ENCODE measurements around the gene SSR3.

SSR3 gene

DNA sequence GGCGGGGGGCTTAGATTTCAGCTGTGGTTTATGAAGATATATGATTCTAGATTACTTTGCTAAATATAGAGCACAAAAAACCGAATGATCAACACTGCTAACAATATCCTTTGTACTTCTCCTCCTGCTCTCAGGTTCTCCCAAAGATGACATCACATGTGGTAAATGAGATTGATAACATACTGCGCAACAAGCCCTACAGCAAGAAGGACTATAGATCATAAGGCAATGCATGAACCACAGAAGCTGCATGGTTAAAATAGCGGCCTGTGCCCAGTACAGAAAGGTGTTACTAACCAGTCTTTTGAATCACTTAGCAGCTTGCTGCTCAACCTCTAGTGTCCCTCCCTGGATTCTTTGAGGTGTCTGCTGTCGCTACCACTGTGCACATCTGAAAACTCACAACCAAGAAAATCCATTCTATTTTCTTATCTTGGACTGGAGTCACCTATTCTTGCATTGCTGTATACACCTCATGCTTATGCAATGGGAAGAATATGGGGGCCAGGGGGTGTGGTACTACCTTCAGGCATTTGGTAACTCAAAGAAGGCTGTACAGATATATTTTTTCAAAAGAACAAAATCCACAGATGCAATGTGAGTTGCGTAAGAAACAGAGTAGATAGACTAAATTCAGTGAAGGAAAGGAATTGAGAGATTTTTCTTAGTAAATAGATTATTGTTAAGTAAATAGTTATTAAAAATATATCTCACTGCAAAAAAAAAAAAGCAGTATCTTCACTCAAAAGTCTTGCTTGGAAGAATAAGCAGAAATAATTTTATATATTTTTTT, 18.2 kb downstream of the SSR3 start:
- no peak for DNase-seq (ENCODE audit: low read depth, low spot score)

DNA sequence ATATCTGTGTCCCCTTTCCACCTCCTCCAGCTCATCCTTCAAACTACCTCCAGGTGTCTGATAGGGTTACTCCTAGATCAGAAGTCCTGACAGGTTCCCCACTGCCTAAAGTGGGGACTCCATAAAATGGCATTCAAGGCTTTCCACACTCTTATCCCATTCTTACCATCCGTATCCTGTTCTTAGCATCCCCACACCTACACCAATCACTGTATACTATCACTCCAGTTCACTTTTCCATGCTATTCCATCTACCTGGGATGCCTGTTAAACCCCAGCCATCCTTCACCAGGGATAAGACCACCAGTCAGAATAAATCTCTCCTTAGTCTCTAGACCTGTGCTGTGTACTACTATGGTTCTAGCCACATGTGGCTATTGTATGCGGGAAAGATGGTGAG, 19.1 kb downstream of the SSR3 start:
- no peak for DNase-seq (ENCODE audit: low read depth, low spot score)

DNA sequence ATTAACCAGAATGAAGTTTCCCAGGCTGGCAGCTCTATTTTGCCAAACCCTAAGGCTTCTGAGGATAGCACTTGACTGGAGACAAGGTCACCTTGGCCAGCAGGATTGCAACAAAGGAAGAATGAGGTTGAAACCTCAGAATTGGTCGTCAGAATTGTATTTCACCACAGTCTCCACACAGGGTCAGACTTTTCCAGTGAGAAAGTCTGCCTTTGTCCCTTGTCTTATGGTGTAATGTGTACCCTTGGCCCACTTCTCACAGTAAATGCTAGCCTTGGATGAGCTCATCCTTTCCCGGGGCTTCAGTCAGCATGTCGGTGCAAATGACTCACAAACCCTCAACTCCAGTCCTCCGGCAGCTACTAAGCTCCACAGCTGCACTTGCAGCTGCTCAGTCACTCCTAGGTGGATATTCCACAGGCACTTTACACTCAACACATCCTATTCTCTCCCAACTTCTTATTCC, 19.7 kb downstream of the SSR3 start:
- DNase-seq (ENCODE audit: low read depth, low spot score): peak; percentile 97

DNA sequence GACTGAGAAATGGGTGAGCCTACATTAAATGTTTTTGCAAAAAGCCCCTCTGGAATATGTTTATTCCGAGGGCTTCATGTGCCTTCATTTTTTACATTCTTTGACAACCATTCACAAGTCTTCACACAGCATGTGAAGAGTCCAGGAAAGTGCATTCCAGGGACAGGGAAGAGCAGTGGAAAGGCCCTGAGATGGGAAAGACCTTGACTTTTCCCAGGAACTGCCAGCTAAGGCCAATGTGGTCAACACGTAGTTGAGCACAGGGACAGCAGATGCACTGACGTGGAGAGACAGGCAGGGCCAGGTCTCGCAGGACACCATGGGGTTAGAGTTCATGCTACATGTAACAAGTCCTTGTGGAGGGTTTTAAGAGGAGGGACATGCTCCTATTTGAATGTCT, 21.7 kb downstream of the SSR3 start:
- DNase-seq (ENCODE audit: low read depth, low spot score): no peak

DNA sequence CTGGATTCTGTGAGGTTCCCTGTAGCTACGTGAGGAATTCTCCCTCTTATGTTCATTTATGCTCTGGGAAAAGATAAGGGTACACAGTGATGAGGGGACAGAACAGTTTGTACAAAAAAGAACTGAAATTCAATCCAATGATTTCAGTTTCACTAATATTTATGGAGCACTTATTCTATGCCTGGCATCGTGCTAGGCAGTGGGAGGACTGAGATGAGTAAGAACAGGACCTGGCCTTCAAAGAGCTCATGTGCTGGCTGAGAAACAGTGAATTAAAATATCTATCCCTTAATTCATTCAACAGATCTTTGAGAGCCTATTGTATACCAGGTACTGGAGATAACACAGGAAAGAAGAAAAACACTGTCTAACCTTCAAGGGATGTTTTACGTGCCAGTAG, 22.2 kb downstream of the SSR3 start:
- DNase-seq (ENCODE audit: low read depth, low spot score): no peak

DNA sequence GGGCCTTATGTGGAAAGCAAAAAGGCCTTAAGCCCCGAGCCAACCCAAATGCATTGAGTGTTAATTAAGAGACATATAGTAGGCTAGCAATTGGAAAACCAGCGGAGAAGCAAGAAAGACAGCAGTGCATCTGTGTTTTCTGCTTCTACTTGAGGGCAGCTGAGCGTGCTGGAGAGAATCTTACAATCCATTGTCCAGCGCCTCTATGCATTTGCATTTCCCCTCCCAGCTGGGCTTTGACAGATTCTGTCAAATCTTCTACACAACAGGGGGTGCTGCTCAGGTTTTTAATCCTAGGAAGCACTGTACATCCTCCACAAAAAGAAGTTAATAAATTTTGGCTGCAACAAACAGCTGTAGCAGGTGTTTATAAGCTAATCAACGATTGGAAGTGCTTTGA, 23.9 kb downstream of the SSR3 start:
- DNase-seq (ENCODE audit: low read depth, low spot score): no peak

DNA sequence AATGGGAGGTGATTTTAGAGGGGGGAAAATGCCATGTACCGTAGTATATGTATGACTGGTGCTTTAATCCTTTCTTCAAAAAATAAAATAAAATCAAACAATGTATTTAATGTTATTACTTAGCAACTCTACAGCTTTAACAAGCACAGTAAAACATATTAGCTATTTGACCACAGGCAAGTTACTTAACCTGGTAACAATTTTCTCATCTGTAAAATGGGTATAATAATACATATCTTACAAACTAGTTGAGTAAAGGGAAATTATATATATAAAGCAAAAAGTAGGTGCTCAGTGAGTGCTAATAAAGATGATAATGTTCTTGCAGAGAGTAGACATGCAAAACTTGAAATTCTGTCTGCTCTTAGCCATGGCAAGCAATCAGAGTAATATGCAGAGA, 27.9 kb downstream of the SSR3 start:
- DNase-seq (ENCODE audit: low read depth, low spot score): no peak

DNA sequence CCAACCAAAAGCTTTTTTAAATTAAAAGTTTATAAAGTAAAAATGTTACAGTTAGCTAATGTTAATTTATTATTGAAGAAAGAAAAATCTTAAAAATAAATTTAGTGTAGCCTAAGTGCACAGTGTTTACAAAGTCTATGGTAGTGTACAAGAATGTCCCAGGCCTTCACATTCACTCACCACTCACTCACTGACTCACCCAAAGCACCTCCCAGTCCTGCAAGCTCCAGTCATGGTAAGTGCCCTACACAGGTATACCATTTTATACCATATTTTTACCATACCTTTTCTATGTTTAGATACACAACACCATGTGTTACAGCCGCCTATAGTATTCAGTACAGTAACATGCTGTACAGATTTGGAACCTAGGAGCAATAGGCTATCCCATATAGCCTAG, 29.1 kb downstream of the SSR3 start:
- DNase-seq (ENCODE audit: low read depth, low spot score): no peak

DNA sequence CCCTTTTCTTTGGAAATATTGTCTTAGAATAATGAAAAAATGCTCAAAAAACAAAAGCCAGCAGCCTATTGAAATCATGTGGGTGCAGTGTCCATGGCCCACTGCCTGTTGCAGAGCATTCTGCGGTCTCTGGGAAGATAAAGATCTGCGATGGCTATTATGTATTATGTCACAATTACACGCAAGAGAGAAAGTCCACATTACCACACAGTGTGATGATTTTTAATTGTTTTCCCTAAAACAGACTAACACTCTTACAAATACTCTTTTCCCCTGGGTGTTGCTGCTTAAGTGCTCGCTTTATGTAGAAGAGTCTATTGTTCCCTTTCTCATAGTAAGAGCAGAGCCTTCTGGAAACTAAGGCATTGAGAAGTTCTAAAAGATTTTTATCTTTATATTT, 32.2 kb downstream of the SSR3 start:
- no peak for DNase-seq (ENCODE audit: low read depth, low spot score)

DNA sequence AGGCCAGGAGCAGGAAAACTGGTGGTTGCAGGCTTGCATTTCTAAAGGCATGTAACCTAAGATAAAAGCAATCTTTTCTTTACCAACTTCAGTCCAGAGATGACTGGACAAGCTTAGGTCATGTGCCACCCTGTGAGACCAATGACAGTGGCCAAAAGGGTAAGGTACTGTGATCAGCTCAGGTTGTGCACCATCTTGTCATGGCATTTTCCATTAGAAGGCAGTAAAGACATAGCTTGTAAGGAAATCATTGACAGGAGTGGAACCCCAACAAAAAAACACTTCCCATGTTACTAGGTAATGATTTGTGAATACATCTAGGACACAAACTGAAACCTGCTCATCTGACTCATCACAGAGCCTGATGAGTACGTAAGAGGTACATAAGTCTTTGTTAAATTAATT, 35.2 kb downstream of the SSR3 start:
- no peak for DNase-seq (ENCODE audit: low read depth, low spot score)

DNA sequence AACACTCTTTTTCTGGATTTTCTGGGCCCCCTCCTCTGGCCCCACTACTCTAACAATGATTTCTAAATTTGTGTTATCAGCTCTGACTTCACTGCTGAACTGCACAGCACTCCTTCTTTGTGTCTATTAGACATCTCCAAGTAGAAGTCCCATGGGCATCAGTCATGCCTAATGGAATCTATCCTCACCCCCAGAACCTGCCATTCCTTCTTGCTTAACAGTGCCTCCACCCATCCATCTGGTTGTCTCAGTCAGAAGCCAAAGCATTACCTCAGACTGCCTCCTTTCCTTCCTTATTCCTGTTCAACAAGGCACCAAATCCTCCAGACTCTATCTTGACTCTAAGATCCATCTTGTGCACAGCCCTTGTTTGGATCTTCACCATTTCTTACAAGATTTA, 36.2 kb downstream of the SSR3 start:
- no peak for DNase-seq (ENCODE audit: low read depth, low spot score)

DNA sequence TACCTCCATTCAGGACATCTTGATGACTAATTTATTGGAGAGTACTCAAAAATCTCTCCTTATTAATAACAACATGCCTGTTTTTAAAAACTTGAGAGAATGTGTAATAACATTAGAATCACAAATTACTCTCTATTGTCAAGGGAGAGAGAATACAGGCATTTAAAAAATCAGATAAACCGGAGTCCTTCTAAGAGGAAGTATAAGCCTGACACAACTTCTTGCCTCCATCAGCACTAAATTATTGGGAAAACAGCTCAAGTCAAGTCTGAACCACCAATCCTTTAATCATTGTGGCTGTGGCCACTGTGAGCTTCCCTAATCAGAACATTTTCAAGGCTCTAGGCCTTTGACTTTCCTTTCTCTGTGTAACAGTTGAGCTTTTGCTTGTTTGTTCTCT, 38.0 kb downstream of the SSR3 start:
- DNase-seq (ENCODE audit: low read depth, low spot score): no peak

DNA sequence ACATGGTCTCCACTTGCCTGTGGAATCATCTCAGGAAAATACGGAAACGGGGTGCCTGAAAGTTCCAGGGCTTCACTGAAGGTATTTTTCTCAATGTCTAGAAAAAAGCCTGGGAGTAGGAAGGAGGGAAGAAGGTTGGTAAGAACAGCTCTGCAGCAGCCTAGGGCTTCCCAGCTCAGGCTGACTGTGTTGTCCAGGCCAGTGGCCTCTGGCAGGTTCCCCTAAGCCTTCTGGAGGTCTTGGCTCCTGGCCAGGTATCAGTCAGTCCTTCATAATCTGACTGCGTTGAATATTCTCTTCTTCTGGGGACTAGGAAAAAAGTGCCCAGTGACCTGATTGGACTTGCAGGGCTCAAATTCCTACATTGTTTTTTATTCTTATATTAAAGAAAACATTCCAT, 38.6 kb downstream of the SSR3 start:
- DNase-seq (ENCODE audit: low read depth, low spot score): no peak

DNA sequence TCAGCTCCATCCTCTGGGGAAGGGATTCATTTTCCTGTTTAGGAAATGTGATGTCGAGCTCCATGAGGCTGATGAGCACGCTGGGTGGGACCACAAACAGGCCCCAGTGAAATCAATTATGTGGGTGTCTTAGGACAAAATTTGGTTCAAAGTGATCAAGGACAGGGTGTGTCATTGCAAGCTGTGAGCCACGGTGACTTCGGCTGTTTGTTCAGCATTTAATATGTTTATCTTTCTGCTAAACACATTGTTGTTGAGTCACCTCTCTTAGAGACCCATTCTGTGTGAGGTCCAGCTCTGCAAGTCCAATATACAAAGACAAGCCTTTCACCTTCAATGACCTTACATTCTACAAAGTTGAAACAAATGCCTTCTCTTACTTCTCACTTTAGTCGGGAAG, 41.3 kb downstream of the SSR3 start:
- DNase-seq (ENCODE audit: low read depth, low spot score): no peak

DNA sequence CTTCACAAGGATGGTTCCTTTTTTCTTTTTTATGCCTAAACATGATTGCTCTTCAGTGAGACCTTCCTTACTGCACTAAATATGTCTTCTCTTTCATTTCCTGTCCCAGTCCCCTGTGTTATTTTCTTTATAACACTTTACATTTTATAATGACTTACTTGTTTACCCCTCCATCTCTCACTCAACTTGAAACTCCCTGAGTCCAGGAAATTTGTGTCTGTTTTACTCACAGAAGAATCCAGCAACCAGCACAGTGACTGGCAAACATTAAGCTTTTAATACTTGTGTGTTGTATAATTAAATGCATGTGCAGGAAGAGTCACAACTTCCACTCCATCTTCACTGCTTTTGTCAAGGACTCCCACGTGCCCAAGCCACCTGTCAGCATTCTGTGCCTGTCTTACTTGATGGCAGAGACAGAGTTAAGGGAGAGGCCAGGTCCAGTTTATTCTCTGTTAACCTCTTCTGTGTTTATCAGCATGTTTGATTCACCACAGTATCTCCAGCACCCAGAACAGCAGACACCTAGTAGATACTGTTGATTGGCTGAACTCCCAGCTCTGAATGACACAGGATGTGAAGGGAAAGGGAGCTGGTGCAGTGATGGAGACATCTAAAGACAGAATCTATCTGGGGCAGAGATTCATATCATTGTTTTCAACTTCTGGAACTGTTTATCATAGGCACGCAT, 42.8 kb downstream of the SSR3 start:
- no peak for DNase-seq (ENCODE audit: low read depth, low spot score)

DNA sequence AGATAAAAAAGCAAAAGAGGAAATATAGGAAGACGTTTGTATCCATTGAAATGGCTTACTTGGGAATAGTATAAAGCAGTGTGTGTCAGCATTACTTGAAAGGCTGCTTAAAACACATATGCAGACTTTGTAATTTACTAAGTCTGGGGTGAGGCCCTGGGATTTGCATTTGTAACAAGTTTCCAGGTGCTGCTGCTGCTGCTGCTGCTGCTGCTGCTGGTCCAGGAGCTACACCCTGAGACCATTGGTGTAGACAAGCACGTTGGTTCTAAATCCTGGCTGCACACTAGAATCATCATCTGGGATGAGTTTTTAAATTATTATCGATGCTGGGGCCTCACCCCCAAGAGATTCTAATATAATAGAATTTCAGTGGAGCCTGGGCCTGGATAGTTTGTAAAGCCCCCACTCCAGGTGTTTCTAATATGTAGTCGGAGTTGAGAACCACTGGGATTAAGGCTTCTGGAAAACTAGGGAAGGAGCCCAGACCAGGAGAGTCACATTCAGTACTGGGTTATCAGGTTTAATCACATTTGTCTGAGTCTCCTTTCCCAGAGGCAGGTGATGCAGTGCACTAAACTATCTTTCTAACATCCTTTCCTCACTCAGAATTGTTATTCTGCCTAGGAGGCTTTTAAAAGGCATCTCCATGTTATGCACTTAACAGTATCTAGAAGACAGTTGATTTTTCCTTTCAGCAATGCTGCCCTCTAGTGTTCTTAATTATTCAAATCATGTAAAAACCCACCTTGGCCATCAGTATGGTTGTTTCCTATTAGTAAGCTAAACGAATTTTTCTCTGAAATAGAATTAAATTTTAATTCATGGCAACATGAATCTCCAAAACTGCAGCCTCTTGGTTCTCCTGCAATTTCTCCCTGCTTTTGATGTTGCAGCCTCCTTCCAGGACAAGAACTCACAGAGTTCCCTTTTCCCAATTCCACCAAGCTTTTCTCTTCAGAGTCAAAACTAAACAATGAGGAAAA, 45.4 kb downstream of the SSR3 start:
- peak; percentile 73 for DNase-seq (ENCODE audit: low read depth, low spot score)

DNA sequence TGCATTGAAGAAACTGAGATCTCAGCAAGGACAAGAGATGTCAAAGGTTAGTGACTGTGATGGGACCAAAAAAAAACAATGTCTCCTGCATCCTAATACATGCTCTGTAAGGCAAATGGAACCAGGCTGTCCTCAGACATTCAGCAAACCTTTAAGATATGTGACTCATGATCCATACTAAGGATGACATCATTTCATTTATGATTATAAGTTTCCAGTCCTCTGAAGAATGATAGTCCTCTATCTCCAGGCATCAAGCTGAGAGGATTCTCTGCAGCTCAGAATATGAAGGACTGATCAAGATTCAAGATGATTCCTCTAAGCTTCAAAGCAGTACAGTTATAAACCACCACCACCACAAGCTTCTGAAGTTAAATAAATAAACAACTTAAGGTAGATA, 47.6 kb downstream of the SSR3 start:
- no peak for DNase-seq (ENCODE audit: low read depth, low spot score)

DNA sequence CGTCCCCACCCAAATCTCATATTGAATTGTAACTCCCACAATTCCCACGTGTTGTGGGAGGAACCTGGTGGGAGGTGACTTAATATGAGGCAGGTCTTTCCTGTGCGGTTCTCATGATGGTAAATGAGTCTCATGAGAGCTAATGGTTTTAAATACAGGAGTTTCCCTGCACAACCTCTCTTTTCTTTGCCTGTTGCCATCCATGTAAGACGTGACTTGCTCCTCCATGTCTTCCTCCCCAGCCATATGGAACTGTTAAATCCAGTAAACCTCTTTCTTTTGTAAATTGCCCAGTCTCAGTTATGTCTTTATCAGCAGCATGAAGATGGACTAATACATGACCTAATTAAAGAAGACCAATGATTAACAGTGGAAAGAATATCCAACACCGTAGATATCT, 56.6 kb downstream of the SSR3 start:
- no peak for DNase-seq (ENCODE audit: low read depth, low spot score)

DNA sequence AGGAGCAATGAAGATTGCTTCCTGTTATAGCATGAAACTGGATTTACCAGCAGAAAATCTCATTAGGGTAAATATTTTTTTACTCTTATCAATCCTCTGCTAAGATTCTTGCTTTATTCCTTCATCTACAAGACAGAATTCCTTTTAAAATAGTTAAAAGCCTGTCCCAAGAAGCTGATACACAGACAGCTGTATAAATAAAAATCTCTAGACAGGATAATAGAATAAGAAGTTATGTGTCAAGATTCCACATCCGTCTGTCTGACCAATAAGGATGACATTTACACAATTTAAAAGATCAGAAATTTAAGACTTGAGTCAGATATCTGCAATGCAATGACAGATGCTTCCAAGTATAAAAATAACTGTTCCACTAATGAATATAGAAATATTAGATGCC, 57.6 kb downstream of the SSR3 start:
- DNase-seq (ENCODE audit: low read depth, low spot score): no peak

DNA sequence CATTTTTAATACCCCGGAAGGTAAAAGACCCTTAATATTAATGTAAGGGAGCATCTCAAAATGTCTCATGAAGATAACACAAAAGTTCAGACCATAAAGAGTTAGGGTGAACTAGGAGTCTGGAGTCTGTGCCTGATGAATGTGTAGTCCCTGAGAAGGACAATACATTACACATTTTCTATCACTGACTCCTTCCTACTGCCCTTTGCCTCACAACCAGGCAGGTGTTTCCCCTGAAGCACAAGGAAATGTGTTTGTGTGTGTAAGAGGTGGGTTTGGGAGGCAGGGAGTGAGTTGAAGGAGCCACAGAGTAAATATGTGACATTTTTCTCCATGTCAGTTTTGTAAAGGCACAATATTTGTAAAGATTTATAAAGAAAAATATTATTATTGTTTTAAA, 59.1 kb downstream of the SSR3 start:
- DNase-seq (ENCODE audit: low read depth, low spot score): no peak

DNA sequence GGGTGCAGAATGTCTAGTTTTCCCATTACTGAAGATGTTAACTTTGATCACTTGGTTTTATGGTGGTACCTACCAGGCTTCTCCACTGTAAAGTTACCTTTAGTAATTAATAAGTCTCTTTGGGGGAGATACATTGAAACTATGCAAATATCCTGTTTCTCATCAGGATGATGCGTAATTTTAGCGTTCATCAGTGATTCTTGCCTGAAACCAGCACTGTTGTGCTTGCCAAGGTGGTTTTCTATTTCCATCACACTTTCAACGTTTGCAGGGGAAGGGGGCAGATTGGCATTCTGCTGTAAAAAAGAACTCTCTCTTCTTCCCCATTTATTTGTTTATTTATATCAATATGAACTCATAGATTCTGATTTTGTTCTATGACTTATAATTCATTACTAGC, 61.0 kb downstream of the SSR3 start:
- no peak for DNase-seq (ENCODE audit: low read depth, low spot score)

DNA sequence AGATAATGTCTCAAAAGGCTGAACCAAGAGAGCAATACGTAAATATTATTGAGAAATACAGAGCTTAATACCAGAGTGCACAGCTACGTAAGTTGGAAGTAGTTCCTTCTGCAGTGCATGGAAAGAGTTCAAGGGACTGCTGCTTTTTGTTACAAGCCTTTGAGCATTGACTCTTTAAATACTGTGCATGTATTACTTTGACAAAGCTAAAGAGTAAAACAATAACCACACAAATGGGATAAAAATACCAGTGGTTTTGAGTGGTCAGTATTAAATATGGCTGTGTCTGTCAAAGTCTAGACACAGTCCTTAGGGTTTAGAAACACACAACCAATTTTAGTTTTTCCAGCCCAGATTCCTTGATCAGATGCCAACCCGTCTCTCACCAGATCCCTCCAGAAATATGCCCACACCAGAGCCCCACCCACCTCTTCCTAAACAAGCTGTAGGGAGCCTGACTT, 62.1 kb downstream of the SSR3 start:
- DNase-seq (ENCODE audit: low read depth, low spot score): peak; percentile 82

All from astrocyte of the hippocampus (primary cell).